Omental fat pad (tissue), 4 donors: ENCODE data around the gene EMILIN2. TPM values are rescaled to one million over a fixed set of nuclear protein-coding genes. Genes with fewer than 3 reads are reported as not detected.
A peak's percentile ranks its signal among the peaks of the same experiment; 100 is the strongest.

Experiments used
- ATAC-seq: fragments of 150-250 bp; one replicate; pipeline ENCODE4 v1.9.1; 2016; ENCODE audit warnings: mild to moderate bottlenecking, moderate library complexity; ENCODE audit not compliant: low FRiP score
- DNase-seq: peaks from one replicate; pipeline ENCODE4 v3.0.0-alpha.2; 2019; ENCODE audit warnings: low spot score
- CTCF ChIP-seq, 3 donors: fragments of 450-650 bp; IDR thresholded peaks; one replicate each; pipeline ENCODE4 v1.5.1; 2016 to 2017; ENCODE audit warnings: antibody characterized with exemption in 3 of 3, mild to moderate bottlenecking in 3 of 3, moderate library complexity in 2 of 3
- total RNA-seq, 4 donors: library from RNA; depleted of rRNA; stranded (reverse); fragments of >200 nt; gene quantifications; one replicate each; pipeline ENCODE4 v1.1.0, GENCODE V29; 2016

The EMILIN2 gene
- total RNA-seq, 4 donors from 2014 or later, result 33.9 to 56.4 (median 52.9) TPM

- TF ChIP-seq CTCF (IDR thresholded peaks at IDR 0.05), result no peak
- DNase-seq (no peak), ATAC-seq (no peak)
Measured at GRCh38 chr18:2901423-2901985, 54.7 kb downstream of the EMILIN2 start.

GRCh38 chr18:2902327-2902726 lies 55.5 kb downstream of the EMILIN2 start:
- DNase-seq (no peak), ATAC-seq (no peak)

GRCh38 chr18:2903006-2903405 lies 56.2 kb downstream of the EMILIN2 start:
- ATAC-seq, result peak; percentile 66
- DNase-seq, result no peak
- TF ChIP-seq CTCF (IDR thresholded peaks at IDR 0.05), result no peak

More at GRCh38 chr18:2902327-2902726, 55.5 kb downstream of the EMILIN2 start:
- TF ChIP-seq CTCF (IDR thresholded peaks at IDR 0.05), result no peak

- DNase-seq, result no peak
- ATAC-seq, result peak; percentile 26
- no peak for TF ChIP-seq CTCF (IDR thresholded peaks at IDR 0.05)
Measured at GRCh38 chr18:2905854-2906703, 59.3 kb downstream of the EMILIN2 start.

- DNase-seq, result no peak
- ATAC-seq, result peak; percentile 46
- TF ChIP-seq CTCF (IDR thresholded peaks at IDR 0.05), result no peak
Measured at GRCh38 chr18:2906704-2907549, 60.1 kb downstream of the EMILIN2 start.

- ATAC-seq (no peak), DNase-seq (no peak)
- no peak for TF ChIP-seq CTCF (IDR thresholded peaks at IDR 0.05)
Measured at GRCh38 chr18:2907550-2908135, 60.8 kb downstream of the EMILIN2 start.
